Fibroblast of pulmonary artery (primary cell): ENCODE measurements around the gene GSTA3.
"Not testable (repeated sequence)": the region's sequence is repeated elsewhere in the genome, so short reads cannot be mapped to it uniquely, and the experiment has no call there.

Experiments used
- DNase-seq: peaks from one replicate; pipeline ENCODE4 v3.0.0-alpha.2; 2010; ENCODE audit warnings: low read depth
- H3K4me3 ChIP-seq: replicated peaks from 2 replicates; pipeline ENCODE4 v1.5.1; 2011; ENCODE audit warnings: low read depth, mild to moderate bottlenecking, control low read depth, low read length, moderate library complexity
- TF ChIP-seq, protein P1 (sequence below): IDR thresholded peaks from 2 replicates; pipeline ENCODE4 v1.5.1; 2011; ENCODE audit warnings: mild to moderate bottlenecking, control low read depth, low read length, inconsistent platforms; ENCODE audit errors: missing control alignments

GSTA3 gene

DNA sequence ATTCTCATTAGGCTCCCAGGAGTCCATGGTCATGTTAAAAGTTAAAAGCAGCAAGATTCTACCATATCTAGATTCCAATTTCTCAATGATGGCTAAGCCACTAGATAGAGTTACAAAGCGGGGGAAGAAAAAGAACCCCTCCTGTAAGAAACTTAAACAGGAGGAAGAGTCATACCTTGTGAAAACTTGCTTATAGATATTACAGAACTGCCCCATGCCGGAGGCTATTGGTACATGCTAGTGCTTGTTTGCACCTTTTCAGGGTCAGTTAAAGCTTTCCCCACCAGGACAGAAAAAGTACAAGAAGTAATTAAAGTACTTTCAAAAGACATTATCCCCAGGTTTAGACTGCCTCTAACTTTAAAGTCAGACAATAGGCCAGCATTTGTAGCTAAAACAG lies 15.5 kb upstream of the GSTA3 start:
- no peak for DNase-seq
- no peak overlapping the region for H3K4me3 ChIP-seq
- TF ChIP-seq, protein P1, sequence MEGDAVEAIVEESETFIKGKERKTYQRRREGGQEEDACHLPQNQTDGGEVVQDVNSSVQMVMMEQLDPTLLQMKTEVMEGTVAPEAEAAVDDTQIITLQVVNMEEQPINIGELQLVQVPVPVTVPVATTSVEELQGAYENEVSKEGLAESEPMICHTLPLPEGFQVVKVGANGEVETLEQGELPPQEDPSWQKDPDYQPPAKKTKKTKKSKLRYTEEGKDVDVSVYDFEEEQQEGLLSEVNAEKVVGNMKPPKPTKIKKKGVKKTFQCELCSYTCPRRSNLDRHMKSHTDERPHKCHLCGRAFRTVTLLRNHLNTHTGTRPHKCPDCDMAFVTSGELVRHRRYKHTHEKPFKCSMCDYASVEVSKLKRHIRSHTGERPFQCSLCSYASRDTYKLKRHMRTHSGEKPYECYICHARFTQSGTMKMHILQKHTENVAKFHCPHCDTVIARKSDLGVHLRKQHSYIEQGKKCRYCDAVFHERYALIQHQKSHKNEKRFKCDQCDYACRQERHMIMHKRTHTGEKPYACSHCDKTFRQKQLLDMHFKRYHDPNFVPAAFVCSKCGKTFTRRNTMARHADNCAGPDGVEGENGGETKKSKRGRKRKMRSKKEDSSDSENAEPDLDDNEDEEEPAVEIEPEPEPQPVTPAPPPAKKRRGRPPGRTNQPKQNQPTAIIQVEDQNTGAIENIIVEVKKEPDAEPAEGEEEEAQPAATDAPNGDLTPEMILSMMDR, result no peak

DNA sequence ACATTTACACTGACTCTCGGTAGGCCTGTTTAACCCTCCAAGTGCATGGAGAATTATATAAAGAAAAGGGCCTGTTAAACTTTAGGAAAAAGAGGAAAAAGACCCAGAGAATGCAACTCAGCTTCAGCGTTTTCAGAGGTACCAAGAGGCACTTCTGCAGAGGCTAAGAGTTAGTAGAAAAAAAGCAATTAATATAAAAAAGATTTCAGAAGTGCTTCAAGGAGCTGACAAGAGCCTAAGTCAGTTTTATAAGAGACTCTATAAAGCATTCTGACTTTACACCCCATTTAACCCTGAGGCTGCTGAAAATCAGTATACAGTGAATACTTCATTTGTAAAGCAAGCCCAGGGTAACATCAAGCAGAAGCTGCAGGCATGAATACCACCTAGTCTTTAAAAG lies 14.2 kb upstream of the GSTA3 start:
- DNase-seq, H3K4me3 ChIP-seq: not testable (repeated sequence)

DNA sequence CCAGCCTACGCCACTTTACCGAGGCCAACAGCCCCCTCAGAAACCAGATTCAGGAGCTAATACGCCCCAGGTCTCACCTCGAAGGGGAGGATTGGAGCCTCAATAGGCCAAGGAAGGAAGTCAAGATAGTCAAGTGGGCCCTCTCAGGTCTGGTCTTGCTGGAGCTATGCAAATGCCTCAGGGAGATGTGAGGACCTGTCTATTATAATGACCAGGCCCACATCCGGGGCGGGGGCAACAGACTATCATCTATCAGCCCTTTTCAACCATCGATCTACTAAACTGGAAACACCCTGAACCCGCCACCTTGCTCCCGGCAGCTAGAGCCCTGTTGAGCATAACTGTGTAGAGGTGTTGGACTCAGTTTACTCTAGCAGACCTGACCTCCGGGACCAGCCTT lies 12.7 kb upstream of the GSTA3 start:
- DNase-seq, result no peak
- TF ChIP-seq, protein P1, result no peak
- H3K4me3 ChIP-seq, result no peak overlapping the region

DNA sequence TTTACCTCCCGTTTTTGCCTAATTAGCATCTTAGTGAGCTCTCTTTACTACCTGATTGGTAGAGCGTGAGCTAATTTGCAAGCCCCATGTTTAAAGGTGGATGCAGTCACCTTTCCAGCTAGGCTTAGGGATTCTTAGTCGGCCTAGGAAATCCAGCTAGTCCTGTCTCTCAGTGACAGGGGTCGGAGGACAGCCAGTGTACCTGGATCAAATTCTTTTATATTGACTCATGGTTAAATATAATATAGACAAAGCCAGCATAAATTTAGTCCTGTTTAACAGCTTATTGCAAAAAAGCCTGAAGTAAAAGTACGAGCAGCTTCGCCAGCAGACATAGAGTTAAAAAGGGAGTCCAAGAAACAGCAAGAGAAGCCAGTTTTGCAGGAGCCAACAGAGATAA lies 12.2 kb upstream of the GSTA3 start:
- H3K4me3 ChIP-seq, result no peak overlapping the region
- no peak for DNase-seq
- TF ChIP-seq, protein P1, result no peak

DNA sequence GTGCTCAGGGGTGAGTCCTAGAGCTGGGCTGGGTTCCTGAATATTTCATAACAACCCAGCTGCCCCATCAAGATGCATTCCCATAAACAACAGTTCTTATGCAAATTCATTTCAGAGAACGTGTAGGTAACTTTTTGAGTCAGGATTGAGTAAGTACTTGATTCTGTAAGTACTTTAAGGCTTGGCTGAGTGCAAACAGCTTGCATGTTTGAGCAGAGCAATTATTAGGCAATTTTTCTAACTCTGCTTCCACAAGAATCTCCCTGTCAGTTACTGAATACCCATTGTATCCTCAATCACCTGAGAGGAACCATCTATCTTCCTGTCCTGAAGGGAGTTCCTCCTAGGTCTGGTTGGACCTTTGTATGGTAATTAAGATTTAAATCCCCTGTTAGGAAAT lies 10.0 kb upstream of the GSTA3 start:
- peak; percentile 18 for DNase-seq
- not testable (repeated sequence) for H3K4me3 ChIP-seq

DNA sequence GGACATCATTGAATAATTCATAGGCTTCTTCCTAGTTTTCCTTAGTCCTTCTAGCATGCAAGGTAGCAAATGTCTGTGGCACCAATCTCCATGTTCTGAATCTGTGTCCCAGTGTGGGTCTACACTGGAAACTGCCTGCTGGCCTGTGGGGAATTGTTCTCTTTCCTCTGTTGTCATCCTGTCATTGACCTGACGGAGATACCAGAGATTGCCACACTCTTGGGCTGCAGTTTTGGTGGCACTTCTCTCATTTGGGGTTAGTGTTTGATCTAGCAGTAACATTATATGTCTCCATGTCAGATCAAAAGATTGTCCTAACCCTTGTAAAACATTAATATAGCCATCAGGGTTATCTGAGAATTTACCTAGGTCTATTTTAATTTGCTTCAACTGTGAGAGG lies 9.3 kb upstream of the GSTA3 start:
- not testable (repeated sequence) for H3K4me3 ChIP-seq, DNase-seq

DNA sequence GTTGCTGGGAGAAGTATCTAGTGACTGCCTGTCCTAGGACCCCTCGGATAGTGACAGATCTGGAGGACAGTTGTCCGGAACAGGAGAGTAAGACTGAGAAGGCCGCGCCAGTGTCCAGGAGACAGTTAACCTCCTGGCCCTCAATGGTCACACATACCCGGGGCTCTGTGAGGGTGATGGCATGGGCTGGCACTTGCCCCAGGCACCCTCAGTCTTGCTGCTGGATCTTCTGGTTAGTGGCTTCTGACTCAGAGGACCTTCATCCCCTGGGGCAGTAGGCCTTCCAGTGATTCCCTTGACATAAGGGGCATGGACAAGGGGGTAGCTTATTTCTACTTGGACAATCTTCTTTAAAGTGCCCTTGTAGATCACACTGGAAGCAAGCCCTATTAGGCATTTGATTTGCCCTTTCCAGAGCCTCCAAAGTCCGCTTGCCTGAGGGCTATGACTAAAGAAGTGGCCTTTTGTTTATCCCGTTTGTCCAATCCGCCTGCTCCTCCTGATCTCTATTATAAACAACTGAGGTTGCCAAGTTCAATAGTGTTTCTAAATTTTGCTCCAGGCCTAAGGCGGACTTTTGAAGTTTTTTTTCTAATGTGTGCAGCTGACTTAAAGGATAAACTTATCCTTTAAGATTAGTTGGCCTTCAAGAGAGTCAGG lies 8.7 kb upstream of the GSTA3 start:
- H3K4me3 ChIP-seq, result not testable (repeated sequence)
- peak; percentile 42 for DNase-seq

DNA sequence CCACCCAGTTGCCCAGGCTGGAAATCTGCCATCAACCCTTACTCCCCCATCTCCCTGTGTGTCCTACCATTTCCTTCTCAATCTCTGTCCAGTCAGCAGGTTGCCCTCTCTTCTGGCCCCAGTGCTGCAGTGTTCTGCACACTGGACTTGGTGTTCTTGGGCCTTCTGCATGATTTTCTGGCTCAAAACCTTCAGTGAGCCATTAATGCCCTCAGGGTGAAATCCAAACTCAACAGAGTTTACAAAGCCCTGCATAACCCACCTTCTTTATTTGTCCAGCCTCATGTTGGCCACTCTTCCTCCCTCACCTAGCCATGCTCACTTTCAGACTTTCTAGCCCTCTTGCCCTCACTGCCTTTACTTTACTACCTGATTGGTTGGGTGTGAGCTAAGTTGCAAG lies 5.0 kb upstream of the GSTA3 start:
- TF ChIP-seq, protein P1, result no peak
- H3K4me3 ChIP-seq, result no peak overlapping the region
- DNase-seq, result no peak

DNA sequence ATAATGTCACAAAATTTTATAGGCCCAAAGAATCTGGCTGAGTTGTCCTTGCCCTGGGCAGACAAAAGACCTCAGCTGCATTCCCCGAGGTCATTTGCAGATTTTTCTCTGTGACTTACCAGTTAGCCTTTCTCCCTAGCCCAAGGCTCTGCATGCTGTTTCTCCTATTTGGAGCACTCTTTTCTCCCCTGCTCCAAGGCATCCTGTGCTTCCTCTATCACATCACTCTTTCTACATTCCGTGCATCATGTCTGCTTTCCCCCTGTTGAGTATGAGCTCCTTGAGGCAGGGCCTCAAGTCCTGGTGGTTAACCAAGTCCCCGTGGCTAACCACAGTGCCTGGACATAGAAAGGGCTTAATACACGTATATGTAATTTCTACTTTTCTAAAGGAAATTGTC lies 593 bp upstream of the GSTA3 start:
- TF ChIP-seq, protein P1, result no peak
- no peak overlapping the region for H3K4me3 ChIP-seq
- DNase-seq, result no peak
